IPS-18c (cell line): Measurements from ENCODE around the gene CPED1.
"Not testable (repeated sequence)": the region's sequence is repeated elsewhere in the genome, so short reads cannot be mapped to it uniquely, and the experiment has no call there.

Experiments used
- H3K4me3 ChIP-seq: 2 replicates; pipeline ENCODE4 v1.7.0; 2013; ENCODE audit warnings: low read depth, mild to moderate bottlenecking, low read length, moderate library complexity; ENCODE audit not compliant: insufficient read depth
- H3K9me3 ChIP-seq: one replicate; pipeline ENCODE4 v1.6.1; 2013; ENCODE audit warnings: mild to moderate bottlenecking, low read length, moderate library complexity; ENCODE audit not compliant: control insufficient read depth, insufficient read depth

Gene CPED1

DNA sequence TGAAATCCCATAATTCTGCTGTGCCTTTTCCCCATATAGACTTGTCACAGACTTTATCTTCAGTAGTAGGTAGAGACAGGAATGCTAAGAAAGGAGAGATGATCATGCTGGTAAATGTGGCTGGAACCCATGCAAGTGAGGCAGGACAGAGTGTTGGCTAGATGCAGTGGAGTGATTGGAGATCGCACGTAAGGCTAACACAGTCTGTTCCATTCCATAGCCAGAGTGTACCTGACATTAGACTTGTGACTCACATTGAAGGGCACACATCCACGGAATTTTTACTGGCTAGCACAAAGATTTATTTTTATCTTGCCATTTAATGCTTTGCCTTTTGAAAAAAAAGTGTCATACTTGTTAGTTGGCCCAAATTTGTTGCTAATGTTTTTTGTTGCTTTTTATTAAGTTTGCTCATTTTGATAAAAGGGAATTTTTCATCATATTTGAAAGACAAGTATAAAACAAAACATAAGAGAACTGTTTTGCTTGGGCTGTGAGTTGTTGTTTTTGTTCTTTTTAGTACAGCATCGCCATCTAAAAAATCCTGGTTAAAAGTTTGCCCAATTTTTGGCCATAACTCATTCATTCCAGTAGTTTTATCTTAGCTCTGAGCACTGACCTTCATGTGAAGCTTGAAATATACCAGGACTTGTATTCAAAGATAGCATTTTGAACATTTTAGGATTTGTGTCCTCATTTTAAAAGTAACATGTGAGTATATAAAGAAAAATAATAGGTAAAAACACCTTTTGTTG lies 81.0 kb downstream of the CPED1 start:
- Histone ChIP-seq H3K9me3 (no peaks in the 10 kb centered on the region), H3K4me3 (no peak overlapping the region)

DNA sequence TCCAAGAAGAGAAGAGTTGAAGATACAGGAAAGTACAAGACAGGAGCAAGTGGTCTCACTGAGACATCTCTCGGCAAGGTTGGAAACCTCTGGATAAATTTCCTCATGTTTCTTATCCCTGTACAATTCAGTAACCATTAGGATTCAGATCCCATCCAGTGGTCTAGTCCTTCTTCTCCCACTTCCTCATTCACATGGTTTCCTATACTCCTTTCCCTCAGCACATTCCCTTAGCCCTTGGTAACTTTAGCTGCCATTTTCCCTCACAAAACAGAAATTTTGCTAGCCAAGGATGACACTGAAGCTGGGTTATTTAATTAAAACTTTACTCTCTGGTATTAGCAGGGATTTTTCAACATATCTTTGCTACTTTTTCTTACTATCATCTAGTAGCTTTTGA lies 82.6 kb downstream of the CPED1 start:
- no peak overlapping the region for H3K4me3 ChIP-seq
- H3K9me3 ChIP-seq, result no peaks in the 10 kb centered on the region

DNA sequence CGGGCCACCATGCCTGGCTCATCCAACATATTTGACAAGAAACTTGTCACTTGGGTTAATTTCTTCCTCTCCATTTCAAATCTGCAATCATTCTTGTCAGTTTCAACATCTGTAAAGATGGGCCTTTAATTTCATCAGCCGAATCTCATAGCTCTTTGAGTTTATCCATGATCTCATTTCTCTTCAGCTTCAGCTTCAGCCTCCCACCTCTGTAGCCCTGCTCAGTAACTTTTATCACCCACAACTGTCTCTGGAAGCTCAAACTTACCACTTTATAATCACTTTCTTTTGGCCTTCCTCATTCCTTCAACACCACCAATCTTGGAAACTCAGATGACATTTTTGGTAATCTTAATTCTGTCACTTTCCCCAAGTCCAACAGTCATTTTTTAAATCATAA lies 83.2 kb downstream of the CPED1 start:
- H3K4me3 ChIP-seq, result no peak overlapping the region
- H3K9me3 ChIP-seq, result no peaks in the 10 kb centered on the region

DNA sequence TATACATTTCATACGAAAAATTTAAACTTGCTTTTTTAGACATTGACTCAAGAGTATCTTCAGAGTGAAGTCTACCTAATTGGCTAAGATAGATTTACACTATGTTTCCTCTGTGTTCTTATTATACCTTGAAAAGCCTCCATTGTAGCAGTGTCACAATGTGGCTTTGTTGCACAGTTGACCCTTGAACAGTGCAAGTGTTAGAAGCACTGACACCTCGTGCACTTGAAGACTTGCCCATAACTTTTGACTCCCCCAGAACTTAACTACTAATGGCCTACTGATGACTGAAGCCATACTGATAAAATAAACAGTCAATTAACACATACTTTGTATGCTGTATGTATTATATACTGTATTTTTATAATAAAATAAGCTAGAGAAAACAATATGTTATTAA lies 84.3 kb downstream of the CPED1 start:
- H3K9me3 ChIP-seq, result no peaks in the 10 kb centered on the region
- H3K4me3 ChIP-seq, result no peak overlapping the region

DNA sequence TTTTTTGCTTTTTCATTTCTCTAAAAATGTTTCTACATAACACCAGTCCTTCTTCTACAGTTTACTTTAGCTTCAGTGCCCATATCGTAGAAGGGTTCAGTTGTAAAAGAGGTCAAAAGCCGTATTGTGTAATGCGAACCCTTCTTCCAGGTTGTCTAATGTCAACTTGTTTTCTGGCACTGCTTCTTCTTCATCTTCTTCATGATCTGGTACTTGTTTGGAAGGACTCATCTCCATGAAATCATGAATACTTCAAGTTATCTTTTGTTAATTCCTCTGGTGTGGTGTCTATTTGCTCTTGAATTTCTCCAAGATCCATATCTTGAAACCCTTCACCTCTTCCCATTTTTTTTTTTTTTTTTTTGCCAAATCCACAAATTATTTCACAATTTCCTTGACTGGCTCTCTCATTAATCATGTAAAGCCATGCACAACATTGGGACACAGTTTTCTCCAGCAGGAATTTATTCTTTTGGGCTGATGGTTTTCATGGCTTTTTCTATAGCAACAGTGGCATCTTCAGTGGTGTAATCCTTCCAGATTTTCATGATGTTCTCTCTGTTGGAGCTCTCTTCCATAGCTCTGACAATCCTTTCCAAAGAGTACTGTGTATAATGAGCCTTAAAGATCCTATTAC lies 85.1 kb downstream of the CPED1 start:
- no peak overlapping the region for H3K4me3 ChIP-seq

DNA sequence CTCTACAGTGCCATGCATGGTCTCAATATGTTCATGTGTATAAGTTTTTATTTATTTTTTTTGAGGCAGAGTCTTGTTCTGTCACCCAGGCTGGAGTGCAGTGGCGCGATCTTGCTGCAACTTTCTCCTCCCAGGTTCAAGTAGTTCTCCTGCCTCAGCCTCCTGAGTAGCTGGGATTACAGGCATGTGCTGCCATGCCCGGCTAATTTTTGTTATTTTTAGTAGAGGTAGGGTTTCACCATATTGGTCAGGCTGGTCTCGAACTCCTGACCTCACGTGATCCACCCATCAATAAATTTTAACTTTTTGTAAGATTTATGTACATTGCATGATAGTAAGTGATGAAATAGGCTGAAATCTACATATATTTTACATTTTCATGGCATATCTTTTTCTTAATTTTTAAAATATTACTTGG lies 86.9 kb downstream of the CPED1 start:
- not testable (repeated sequence) for H3K4me3 ChIP-seq, H3K9me3 ChIP-seq

More for the DNA sequence above, 85.1 kb downstream of the CPED1 start:
- no peaks in the 10 kb centered on the region for H3K9me3 ChIP-seq

DNA sequence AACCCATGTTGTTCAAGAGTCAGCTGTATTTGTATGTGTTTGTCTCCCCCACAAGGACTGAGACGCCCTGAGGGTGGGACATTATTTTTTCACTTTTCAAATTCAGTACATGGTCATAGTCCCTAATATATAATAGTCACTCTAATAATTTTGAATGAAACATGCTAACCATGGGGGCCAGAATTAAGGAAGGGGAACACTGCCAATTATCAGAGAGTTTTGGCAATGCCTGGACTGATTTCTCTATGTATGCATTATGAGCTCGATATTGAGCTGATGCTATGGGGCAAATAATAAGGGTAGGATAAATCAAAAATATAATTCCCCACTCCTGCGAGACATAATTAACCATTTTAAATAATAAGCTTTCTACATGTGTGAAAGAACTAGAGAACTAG lies 87.4 kb downstream of the CPED1 start:
- no peaks in the 10 kb centered on the region for H3K9me3 ChIP-seq
- H3K4me3 ChIP-seq, result no peak overlapping the region

- Histone ChIP-seq H3K4me3 (no peak overlapping the region), H3K9me3 (no peaks in the 10 kb centered on the region)
These were observed 88.0 kb downstream of the CPED1 start for GRCh38 chr7:121076350-121077164.

DNA sequence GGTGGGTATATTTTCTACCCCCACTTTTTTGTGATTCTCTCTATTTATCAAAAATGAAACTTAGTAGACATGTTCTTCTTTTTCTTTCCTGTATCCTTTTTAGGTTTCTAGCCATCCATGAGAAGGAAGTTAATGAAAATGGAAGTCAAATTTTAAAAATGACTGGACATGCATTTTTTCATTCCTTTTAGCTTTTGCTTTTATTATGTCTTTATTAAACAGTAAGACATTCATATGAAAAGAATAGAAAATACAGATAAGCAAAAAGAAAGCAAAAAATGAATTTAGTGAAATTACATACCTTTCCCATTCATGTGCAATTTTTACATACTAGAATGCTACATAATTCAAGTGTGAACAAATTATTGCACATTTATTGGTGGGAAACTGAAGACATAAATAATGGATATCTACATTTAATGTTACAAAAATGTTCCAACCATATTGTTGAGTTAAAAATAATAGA lies 88.7 kb downstream of the CPED1 start:
- H3K4me3 ChIP-seq, result no peak overlapping the region
- H3K9me3 ChIP-seq, result no peaks in the 10 kb centered on the region

- H3K4me3 ChIP-seq, result no peak overlapping the region
- H3K9me3 ChIP-seq, result peaks cover 2% of the 10 kb centered on the region
These were observed 90.3 kb downstream of the CPED1 start for GRCh38 chr7:121078701-121079227.

DNA sequence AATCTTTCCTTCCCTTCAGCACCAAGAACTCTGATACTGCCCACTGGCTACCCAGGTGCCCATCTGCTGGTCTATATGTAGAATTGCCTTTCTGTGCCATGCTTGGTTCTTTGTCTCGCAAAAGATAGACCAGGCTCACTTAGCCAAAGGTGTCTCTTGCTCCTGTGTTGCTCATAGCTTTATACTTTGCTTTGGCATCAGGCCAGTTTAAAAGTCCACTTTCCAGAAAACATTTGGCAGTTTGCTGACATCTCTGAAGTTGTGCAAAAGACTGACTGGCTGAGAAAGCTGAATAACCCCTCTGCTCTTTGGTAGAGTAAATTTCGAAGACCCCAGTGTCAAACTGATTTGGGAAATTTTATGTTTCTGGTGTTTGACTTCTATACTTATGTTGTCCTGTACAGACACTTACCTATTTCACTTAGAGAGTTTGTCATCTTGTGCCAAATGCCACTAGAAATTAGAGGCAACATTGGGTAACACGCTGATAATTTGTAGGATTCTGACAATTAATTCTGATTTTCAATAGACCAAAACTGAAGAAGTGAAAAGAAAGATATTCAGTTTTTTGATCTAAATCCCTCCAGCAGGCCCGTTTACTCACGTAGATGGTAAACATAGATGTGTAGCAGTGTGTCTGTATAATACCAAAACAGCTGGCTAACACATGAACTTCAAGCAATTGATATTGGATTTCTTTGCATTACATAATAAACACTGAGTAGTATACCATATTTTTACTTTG lies 91.1 kb downstream of the CPED1 start:
- no peak overlapping the region for H3K4me3 ChIP-seq
- peaks cover 2% of the 10 kb centered on the region for H3K9me3 ChIP-seq

- Histone ChIP-seq H3K9me3 (peaks cover 2% of the 10 kb centered on the region), H3K4me3 (no peak overlapping the region)
These were observed 91.9 kb downstream of the CPED1 start for GRCh38 chr7:121080257-121080912.

DNA sequence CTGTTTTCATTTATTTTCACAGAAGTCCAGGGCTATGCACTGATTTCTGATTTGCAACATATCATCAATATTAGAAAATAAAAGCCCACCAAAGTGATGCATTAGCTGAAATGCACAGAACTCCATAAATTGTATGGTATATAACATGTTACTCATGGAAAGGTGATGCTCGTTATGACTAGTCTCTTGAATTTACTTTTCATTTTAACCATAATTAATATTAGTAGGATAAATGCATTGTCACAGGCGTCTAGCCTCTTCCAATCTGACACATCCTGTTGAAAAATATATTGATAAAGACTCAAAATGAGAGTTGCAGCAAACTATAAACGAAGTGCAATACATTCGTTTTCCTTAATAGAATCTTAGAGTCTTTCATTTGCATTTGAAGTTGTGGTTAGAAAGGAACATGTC lies 92.4 kb downstream of the CPED1 start:
- Histone ChIP-seq H3K4me3 (no peak overlapping the region), H3K9me3 (peaks cover 2% of the 10 kb centered on the region)

DNA sequence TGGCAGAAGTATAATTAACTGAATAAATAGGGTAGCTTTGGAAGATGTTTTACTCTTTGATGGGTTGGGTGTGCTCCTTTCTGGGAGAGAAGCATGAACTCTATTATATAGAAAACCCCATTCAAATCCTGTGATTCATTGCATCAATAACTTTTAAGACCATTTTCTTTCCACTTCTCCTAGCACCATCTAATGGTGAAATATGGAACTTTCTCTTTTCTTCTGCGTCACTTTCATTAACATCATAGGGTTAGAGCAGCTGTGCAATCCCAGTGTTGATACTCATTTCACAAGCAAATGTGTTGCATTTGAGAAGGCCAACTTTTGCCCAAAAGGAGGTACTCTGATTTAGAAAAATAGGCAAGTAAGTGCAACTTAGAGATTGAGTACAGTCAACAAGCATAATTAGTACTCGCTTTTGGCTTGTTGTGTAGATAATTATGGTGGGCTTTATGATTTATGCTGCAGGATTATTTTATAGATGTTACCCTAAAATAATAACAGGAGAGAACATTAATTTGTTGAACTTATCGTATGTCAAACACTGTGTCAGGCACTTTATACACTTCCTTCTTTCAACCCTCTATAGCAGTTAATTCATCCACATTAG lies 92.9 kb downstream of the CPED1 start:
- H3K9me3 ChIP-seq, result peaks cover 2% of the 10 kb centered on the region
- no peak overlapping the region for H3K4me3 ChIP-seq

GRCh38 chr7:121082400-121083101 lies 94.0 kb downstream of the CPED1 start:
- Histone ChIP-seq H3K9me3 (peaks cover 2% of the 10 kb centered on the region), H3K4me3 (no peak overlapping the region)
